ENCODE measurements around the gene RBPMS2. TPM values are rescaled to one million over a fixed set of nuclear protein-coding genes. Genes with fewer than 3 reads are reported as not detected.
A peak's percentile ranks its signal among the peaks of the same experiment; 100 is the strongest.

Gene RBPMS2
- total RNA-seq, 1 experiment from 2014 or later: 181 TPM

GRCh38 chr15:64753480-64754185 lies 21.8 kb downstream of the RBPMS2 start:
- no peaks in the 10 kb centered on the region for H3K9me3 Mint-ChIP-seq
- Histone ChIP-seq H3K4me2 (ENCODE audit: insufficient read depth, insufficient read length, low read length) (no peak overlapping the region), H3T11ph (ENCODE audit: low read length) (no peak overlapping the region), H3K4ac (ENCODE audit: low read depth, low read length) (no peak overlapping the region), H3K4me1 (ENCODE audit: insufficient read depth, low read length) (no peaks in the 10 kb centered on the region; the same call in 1 of the 2 replicates), H3K56ac (ENCODE audit: insufficient read length, low read depth, low read length) (no peak overlapping the region), H2AFZ (ENCODE audit: low read length) (no peak overlapping the region), H3K23me2 (ENCODE audit: insufficient read length, low read depth, low read length, poor library complexity, severe bottlenecking) (no peaks in the 10 kb centered on the region), H3K18ac (ENCODE audit: insufficient read length, low read depth, low read length) (no peak overlapping the region), H3K23ac (ENCODE audit: insufficient read length, low read depth, low read length) (no peak overlapping the region), H2BK12ac (ENCODE audit: insufficient read length, low read depth, low read length) (no peak overlapping the region), H3K79me1 (ENCODE audit: insufficient read depth, low read depth, low read length, poor library complexity, severe bottlenecking) (peaks cover 3% of the 10 kb centered on the region), H2BK20ac (ENCODE audit: low read depth, low read length, poor library complexity, severe bottlenecking) (no peak overlapping the region), H3K9ac (ENCODE audit: extremely low read depth, insufficient read length, low read length) (no peak overlapping the region), H3K27ac (ENCODE audit: insufficient read length, low read depth, low read length) (no peak overlapping the region), H2BK5ac (ENCODE audit: insufficient read length, low read length) (no peak overlapping the region), H4K5ac (ENCODE audit: insufficient read length, low read depth, low read length) (no peak overlapping the region), H3K14ac (ENCODE audit: insufficient read depth, low read length) (no peak overlapping the region), H2BK120ac (ENCODE audit: low read depth, low read length, poor library complexity, severe bottlenecking) (no peak overlapping the region), H3K27me3 (ENCODE audit: insufficient read depth, low read length) (no peaks in the 10 kb centered on the region), H4K20me1 (ENCODE audit: control insufficient read depth, insufficient read depth, insufficient read length) (no peaks in the 10 kb centered on the region), H2AK5ac (ENCODE audit: insufficient read length, low read length) (no peak overlapping the region), H3K79me2 (ENCODE audit: insufficient read depth, low read length) (peaks cover 53% of the 10 kb centered on the region; the same call in 1 of the 2 replicates), H3K9me3 (ENCODE audit: control insufficient read depth, low read depth, low read length) (no peaks in the 10 kb centered on the region), H4K8ac (replicated peaks; ENCODE audit: insufficient read length, low read depth, low read length) (no peak overlapping the region), H4K91ac (ENCODE audit: insufficient read length, low read depth, low read length) (no peak overlapping the region), H2BK15ac (ENCODE audit: low read depth, low read length) (no peak overlapping the region)
- peaks cover 43 to 52% of the 10 kb centered on the region in 2 experiments for H3K4me1 Mint-ChIP-seq
- no peak for TF ChIP-seq CTCF (conservative IDR thresholded peaks at IDR 0.05)
- H3K4me3 Mint-ChIP-seq: no peak overlapping the region
- peak overlapping the region; percentile 75 to 95 (median 82); a peak in 6 of 7 replicates for H3K27ac Mint-ChIP-seq
- WGBS (ENCODE audit: extremely low coverage, insufficient read length, low lambda C conversion rate): no CpG with 5 or more reads among the region's 16 CpGs
- DNase-seq: no peak
- peaks cover 32 to 71% (median 33%) of the 10 kb centered on the region in 3 experiments for H3K36me3 Mint-ChIP-seq (ENCODE audit: insufficient read depth in 1 of 3, low read depth in 3 of 3)
- H3K27me3 Mint-ChIP-seq (ENCODE audit: low read depth): no peaks in the 10 kb centered on the region
